ENCODE measurements around the gene BPIFA3.

GRCh38 chr20:33224399-33224798 is 7.2 kb downstream of the BPIFA3 start:
- TF ChIP-seq POLR2A (IDR thresholded peaks at IDR 0.05; ENCODE audit: low read depth), result no peak
- no peak for TF ChIP-seq POLR2AphosphoS5 (IDR thresholded peaks at IDR 0.05)
- TF ChIP-seq CTCF (IDR thresholded peaks at IDR 0.05), result no peak

All from esophagus muscularis mucosa (tissue), 3 donors.